NB4 (cell line): ENCODE data around the gene CNKSR1.
A peak's percentile ranks its signal among the peaks of the same experiment; 100 is the strongest.

ENCODE experiments used
- DNase-seq: peaks from one replicate; pipeline ENCODE4 v3.0.0; 2010; ENCODE audit warnings: low read depth
- H3K4me3 ChIP-seq: one replicate; pipeline ENCODE4 v1.5.1; 2011; ENCODE audit warnings: mild to moderate bottlenecking, low read depth, low read length, moderate library complexity
- CTCF ChIP-seq: IDR thresholded peaks from one replicate; pipeline ENCODE4 v1.5.1; 2012; ENCODE audit warnings: low read depth, low read length
- MAX ChIP-seq: IDR thresholded peaks from 2 replicates; pipeline ENCODE4 v1.6.1; 2011; ENCODE audit warnings: low read depth, low read length
- MYC ChIP-seq: IDR thresholded peaks from 2 replicates; pipeline ENCODE4 v1.6.1; 2011; ENCODE audit warnings: low read depth, low read length
- POLR2A ChIP-seq: IDR thresholded peaks from 2 replicates; pipeline ENCODE4 v1.6.1; 2011; ENCODE audit warnings: mild to moderate bottlenecking; ENCODE audit not compliant: insufficient read length; ENCODE audit errors: extremely low read depth

CNKSR1 gene

GRCh38 chr1:26168410-26169197, 8.7 kb upstream of the CNKSR1 start, which contains the start of gene C1orf232:
Gene C1orf232, minus strand, starts transcription at chr1:26168963. Its CDS starts 464 bp downstream, at chr1:26168499.
- no peak for DNase-seq
- H3K4me3 ChIP-seq: peak within 1 kb of the TSS; percentile 91
- TF ChIP-seq POLR2A: no peak
- no peak for TF ChIP-seq CTCF
- no peak for TF ChIP-seq MYC
- TF ChIP-seq MAX: no peak

GRCh38 chr1:26169198-26169554, 8.1 kb upstream of the CNKSR1 start:
- H3K4me3 ChIP-seq: peak overlapping the region; percentile 91
- TF ChIP-seq MAX: no peak
- no peak for TF ChIP-seq POLR2A
- TF ChIP-seq CTCF: no peak
- TF ChIP-seq MYC: no peak
- DNase-seq: no peak

- H3K4me3 ChIP-seq: peak within 1 kb of the TSS; percentile 91
- TF ChIP-seq POLR2A (peak; percentile 76), CTCF (peak; percentile 76), MAX (peak; percentile 97), MYC (peak; percentile 97)
- DNase-seq: peak; percentile 92
Observed at GRCh38 chr1:26169669-26170471, 7.4 kb upstream of the CNKSR1 start, which contains the start of gene ZNF593. Gene ZNF593, plus strand, starts transcription at chr1:26169908. Its CDS starts 76 bp downstream, at chr1:26169984.

- no peak for DNase-seq
- H3K4me3 ChIP-seq: peak overlapping the region; percentile 91
- TF ChIP-seq POLR2A (no peak), CTCF (no peak), MAX (no peak), MYC (no peak)
Observed at GRCh38 chr1:26170472-26170821, 6.8 kb upstream of the CNKSR1 start.

GRCh38 chr1:26171084-26172072, 5.9 kb upstream of the CNKSR1 start, which contains the start of gene ZNF593OS:
Gene ZNF593OS, minus strand, starts transcription at chr1:26171832. Its CDS starts 171 bp downstream, at chr1:26171661.
- TF ChIP-seq CTCF: no peak
- no peak for TF ChIP-seq MAX
- TF ChIP-seq MYC: no peak
- TF ChIP-seq POLR2A: no peak
- peak within 1 kb of the TSS; percentile 91 for H3K4me3 ChIP-seq
- DNase-seq: no peak
